Endothelial cell of umbilical vein (primary cell): ENCODE data around the gene PCTP. TPM values are rescaled to one million over a fixed set of nuclear protein-coding genes. Genes with fewer than 3 reads are reported as not detected.

ENCODE experiments used
- BruUV-seq: library from RNA; stranded (reverse); fragments of 400-500 nt; replicated peaks from 2 replicates; lab custom pipeline; 2021; lab: Mats Ljungman, UMichigan
- CTCF ChIA-PET: fragments of 300-600, 350-600 bp; sonication (Branson Sonifier 250); formaldehyde crosslinking; loops from one replicate; lab custom pipeline; 2021; ENCODE audit warnings: antibody characterized with exemption, inconsistent platforms; lab: Charles Lee
- POLR2A ChIA-PET: fragments of 300-600, 350-600 bp; sonication (Branson Sonifier 250); formaldehyde crosslinking; loops from one replicate; lab custom pipeline; 2021; ENCODE audit warnings: antibody characterized with exemption, inconsistent platforms; lab: Charles Lee
- DNase-seq: peaks from one replicate; pipeline ENCODE4 v3.0.0-alpha.2; 2011; ENCODE audit warnings: low read depth, low spot score
- FAIRE-seq: peaks from 2 replicates; lab custom pipeline; 2011; peaks lifted over from hg19 to GRCh38; lab: Jason Lieb, UNC
- H2AFZ ChIP-seq: 2 replicates; pipeline ENCODE4 v1.6.0; 2012; ENCODE audit warnings: low read depth, low read length, control low read depth, inconsistent platforms
- H3K27ac ChIP-seq: 2 replicates; pipeline ENCODE4 v1.5.1; 2011; ENCODE audit warnings: low read depth, mild to moderate bottlenecking, control low read depth, low read length, moderate library complexity; ENCODE audit not compliant: insufficient read depth
- H3K27me3 ChIP-seq, 2 experiments: 2 replicates each; pipeline versions ENCODE4 v1.6.0 to v1.6.1; 2011; ENCODE audit warnings: low read length in 2 of 2, mixed read lengths in 1 of 2; ENCODE audit not compliant: control insufficient read depth in 2 of 2, insufficient read depth in 2 of 2
- H3K36me3 ChIP-seq, 2 experiments: 2 replicates in 1 of 2; 3 replicates in 1 of 2; pipeline ENCODE4 v1.5.1; 2011; ENCODE audit warnings: low read length in 2 of 2, mild to moderate bottlenecking in 1 of 2, moderate library complexity in 1 of 2; ENCODE audit not compliant: control insufficient read depth in 2 of 2, insufficient read depth in 2 of 2; ENCODE audit errors: extremely low read depth in 1 of 2
- H3K4me1 ChIP-seq: 3 replicates; pipeline ENCODE4 v1.5.1; 2011; ENCODE audit warnings: mild to moderate bottlenecking, low read length; ENCODE audit not compliant: control insufficient read depth, insufficient read depth; ENCODE audit errors: extremely low read depth
- H3K4me2 ChIP-seq: 2 replicates; pipeline ENCODE4 v1.6.1; 2011; ENCODE audit warnings: low read length, control low read depth, mixed read lengths; ENCODE audit not compliant: insufficient read depth
- H3K4me3 ChIP-seq, 3 experiments: fragments of 200-600 bp in 1 of 3; sonication (generic), shearing (Covaris generic) in 1 of 3; replicated peaks in 1 of 3; 2 replicates each; pipeline ENCODE4 v1.5.1; 2011 to 2016; ENCODE audit warnings: control low read depth in 3 of 3, low read length in 3 of 3, mild to moderate bottlenecking in 2 of 3, inconsistent platforms in 1 of 3, low read depth in 1 of 3, moderate library complexity in 1 of 3; ENCODE audit not compliant: insufficient read depth in 1 of 3
- H3K79me2 ChIP-seq: 2 replicates; pipeline ENCODE4 v1.6.0; 2012; ENCODE audit warnings: low read length, inconsistent platforms; ENCODE audit not compliant: control insufficient read depth, insufficient read depth
- H3K9ac ChIP-seq: replicated peaks from 2 replicates; pipeline ENCODE3; 2011; ENCODE audit warnings: low read length, control low read depth; ENCODE audit not compliant: insufficient read depth; ENCODE audit errors: extremely low read depth
- H3K9me1 ChIP-seq: replicated peaks from 3 replicates; pipeline ENCODE4 v1.6.0; 2011; ENCODE audit warnings: mild to moderate bottlenecking, low read length; ENCODE audit not compliant: control insufficient read depth, insufficient read depth; ENCODE audit errors: extremely low read depth
- H3K9me3 ChIP-seq: replicated peaks from 2 replicates; pipeline ENCODE4 v1.5.1; 2012; ENCODE audit warnings: low read length, inconsistent platforms; ENCODE audit not compliant: control insufficient read depth, insufficient read depth
- H4K20me1 ChIP-seq: replicated peaks from 2 replicates; pipeline ENCODE3; 2011; ENCODE audit warnings: mild to moderate bottlenecking, low read length; ENCODE audit not compliant: control insufficient read depth, insufficient read depth; ENCODE audit errors: extremely low read depth
- CTCF ChIP-seq, 2 donors: IDR thresholded peaks; 1 replicate in 1 of 2; 2 replicates in 1 of 2; pipeline ENCODE4 v1.5.1; 2011; ENCODE audit warnings: low read length in 2 of 2, mild to moderate bottlenecking in 2 of 2, moderate library complexity in 2 of 2, control low read depth in 1 of 2, inconsistent platforms in 1 of 2, low read depth in 1 of 2; ENCODE audit not compliant: insufficient read depth in 1 of 2; ENCODE audit errors: extremely low read depth in 1 of 2
- EZH2 ChIP-seq: IDR thresholded peaks from 2 replicates; pipeline ENCODE4 v1.6.1; 2012; ENCODE audit warnings: borderline replicate concordance, low read depth, mild to moderate bottlenecking, moderate library complexity, low read length, inconsistent platforms; ENCODE audit not compliant: severe bottlenecking
- FOS ChIP-seq: IDR thresholded peaks from 2 replicates; pipeline ENCODE4 v1.6.1; 2011; ENCODE audit warnings: mild to moderate bottlenecking, low read length, moderate library complexity, borderline replicate concordance; ENCODE audit not compliant: insufficient read depth
- GATA2 ChIP-seq: IDR thresholded peaks from 2 replicates; pipeline ENCODE4 v1.7.0; 2011; ENCODE audit warnings: low read depth, mild to moderate bottlenecking, moderate library complexity, mixed read lengths, low read length; ENCODE audit not compliant: insufficient read length, insufficient read depth
- JUN ChIP-seq: IDR thresholded peaks from 2 replicates; pipeline ENCODE4 v1.6.1; 2011; ENCODE audit warnings: borderline replicate concordance, low read depth; ENCODE audit not compliant: insufficient read length, insufficient read depth
- MYC ChIP-seq: IDR thresholded peaks from one replicate; pipeline ENCODE4 v1.6.1; 2011; ENCODE audit warnings: mild to moderate bottlenecking, low read depth, low read length
- POLR2A ChIP-seq: IDR thresholded peaks from 2 replicates; pipeline ENCODE4 v1.6.1; 2012; ENCODE audit warnings: low read depth, mild to moderate bottlenecking, control low read depth, low read length
- POLR2AphosphoS5 ChIP-seq: IDR thresholded peaks from 2 replicates; pipeline ENCODE4 v1.6.1; 2012; ENCODE audit warnings: low read depth, mild to moderate bottlenecking, control low read depth, low read length, moderate library complexity; ENCODE audit not compliant: insufficient read depth
- dilution Hi-C: fragments of 300-500 bp; cut with MboI; formaldehyde crosslinking; loops from one replicate; pipeline ENCODE4 v1.15.0; 2019; ENCODE audit warnings: low sequenced_read_pairs; ENCODE audit not compliant: extremely low pct_ligation_motif_present
- intact Hi-C: fragments of 100-400 bp; cut with micrococcal nuclease; formaldehyde crosslinking; loops from one replicate; pipeline ENCODE4 v1.10.0; 2022
- polyA plus RNA-seq, 4 experiments: library from polyadenylated mRNA; depleted of rRNA in 3 of 4; stranded (reverse) in 3 of 4; unstranded in 1 of 4; fragments of >200 nt; gene quantifications; 2 replicates each; pipeline versions ENCODE4 v1.2.1 to v1.2.3, GENCODE V29; 2011 to 2012; ENCODE audit warnings: missing spikeins in 1 of 4
- total RNA-seq: library from RNA; stranded (reverse); gene quantifications from 2 replicates; pipeline ENCODE4 v1.2.3, GENCODE V29; 2021

PCTP gene
- total and polyA plus RNA-seq, 2 donors (not counting 3 experiments of a cell fraction or from before 2014, with no cell fraction given): 13.5 to 18.3 TPM

- intact Hi-C loops: no loop called here
- ChIA-PET CTCF (no interaction called here), POLR2A (no interaction called here)
Observed at GRCh38 chr17:55818451-55819375, 67.9 kb downstream of the PCTP start.

More at GRCh38 chr17:55818451-55819375, 67.9 kb downstream of the PCTP start:
- FAIRE-seq (no peak), DNase-seq (no peak)
- no TSS peak for BruUV-seq
- Histone ChIP-seq H3K4me1 (peaks cover 4% of the 10 kb centered on the region), H3K9me1 (no peaks in the 10 kb centered on the region), H3K36me3 (no peaks in the 10 kb centered on the region), H3K9ac (no peak overlapping the region), H2AFZ (no peak overlapping the region), H3K27me3 (no peaks in the 10 kb centered on the region), H3K79me2 (no peaks in the 10 kb centered on the region), H3K4me2 (no peak overlapping the region), H4K20me1 (no peaks in the 10 kb centered on the region), H3K4me3 (no peak overlapping the region), H3K9me3 (no peaks in the 10 kb centered on the region), H3K27ac (no peak overlapping the region)
- dilution Hi-C loops: no loop called here
- no peak for TF ChIP-seq FOS
- TF ChIP-seq MYC: no peak
- TF ChIP-seq POLR2AphosphoS5: no peak
- TF ChIP-seq CTCF (IDR thresholded peaks at IDR 0.05; ENCODE audit: extremely low read depth in 1 of 2, insufficient read depth in 1 of 2, low read depth in 1 of 2, low read length in 2 of 2): no peak
- no peak for TF ChIP-seq POLR2A
- no peak for TF ChIP-seq EZH2
- no peak for TF ChIP-seq GATA2
- no peak for TF ChIP-seq JUN
